SU-DHL-6 (cell line): Measurements from ENCODE around the gene NOL8.

Source experiments
- H2AFZ ChIP-seq: fragments of 200-600 bp; sonication (generic); 2 replicates; pipeline ENCODE4 v1.6.1; 2014; ENCODE audit warnings: low read depth, mild to moderate bottlenecking, moderate library complexity, mixed read lengths, antibody characterized with exemption, low read length; ENCODE audit not compliant: severe bottlenecking
- H3F3A ChIP-seq: fragments of 200-600 bp; shearing (Covaris generic); 2 replicates; pipeline ENCODE4 v1.6.0; 2016; ENCODE audit warnings: antibody characterized with exemption, mild to moderate bottlenecking; ENCODE audit not compliant: insufficient read depth
- H3K27ac ChIP-seq: fragments of 200-600 bp; sonication (generic); 2 replicates; pipeline ENCODE4 v1.5.1; 2016; ENCODE audit warnings: low read depth, mild to moderate bottlenecking, low read length, moderate library complexity, mixed read lengths
- H3K27me3 ChIP-seq: fragments of 200-600 bp; sonication (generic), shearing (Covaris generic); 2 replicates; pipeline ENCODE4 v1.6.0; 2014; ENCODE audit warnings: mild to moderate bottlenecking, low read length
- H3K36me3 ChIP-seq: fragments of 200-600 bp; sonication (generic); 2 replicates; pipeline ENCODE4 v1.6.1; 2014; ENCODE audit warnings: mild to moderate bottlenecking, low read length, mixed read lengths
- H3K4me2 ChIP-seq: fragments of 300-600, 200-600 bp; shearing (Covaris generic), sonication (generic); 2 replicates; pipeline ENCODE4 v1.6.0; 2014; ENCODE audit warnings: low read length, low read depth, mild to moderate bottlenecking; ENCODE audit not compliant: poor library complexity, severe bottlenecking
- H3K4me3 ChIP-seq: fragments of 200-600 bp; sonication (generic); 2 replicates; pipeline ENCODE4 v1.5.1; 2014; ENCODE audit warnings: antibody characterized with exemption, low read length, mild to moderate bottlenecking, mixed read lengths; ENCODE audit not compliant: insufficient read depth, poor library complexity, severe bottlenecking
- H3K79me2 ChIP-seq: fragments of 200-600 bp; sonication (generic); 2 replicates; pipeline ENCODE4 v1.6.1; 2014; ENCODE audit warnings: mild to moderate bottlenecking, low read length, moderate library complexity; ENCODE audit not compliant: insufficient read depth
- H3K9ac ChIP-seq: fragments of 200-600 bp; sonication (generic); 2 replicates; pipeline ENCODE4 v1.7.0; 2014; ENCODE audit warnings: mild to moderate bottlenecking, low read length
- H3K9me2 ChIP-seq: fragments of 200-600 bp; sonication (generic); replicated peaks from 2 replicates; pipeline ENCODE4 v1.6.1; 2014; ENCODE audit warnings: low read length; ENCODE audit not compliant: insufficient read depth
- H3K9me3 ChIP-seq: fragments of 200-600 bp; sonication (generic); 2 replicates; pipeline ENCODE4 v1.6.1; 2014; ENCODE audit warnings: low read length, mixed read lengths; ENCODE audit not compliant: insufficient read depth
- H4K20me1 ChIP-seq: fragments of 200-600 bp; sonication (generic); 2 replicates; pipeline ENCODE4 v1.6.1; 2014; ENCODE audit warnings: low read depth, mild to moderate bottlenecking, antibody characterized with exemption, low read length, moderate library complexity, mixed read lengths
- CTCF ChIP-seq: fragments of 200-600 bp; sonication (generic); IDR thresholded peaks from one replicate; pipeline ENCODE4 v1.5.1; 2017; ENCODE audit warnings: antibody characterized with exemption, mild to moderate bottlenecking, low read length, moderate library complexity; ENCODE audit not compliant: insufficient read depth, poor library complexity, severe bottlenecking
- EZH2phosphoT487 ChIP-seq: fragments of 200-600 bp; sonication (generic), shearing (Covaris generic); conservative IDR thresholded peaks from 2 replicates; pipeline ENCODE4 v1.6.1; 2018; ENCODE audit warnings: mild to moderate bottlenecking, antibody characterized with exemption, low read length, moderate library complexity, mixed read lengths

Gene NOL8

GRCh38 chr9:92297611-92298010 is 27.5 kb downstream of the NOL8 start:
- no peak overlapping the region for H3K9ac ChIP-seq
- H3K4me2 ChIP-seq, result no peak overlapping the region
- H3K79me2 ChIP-seq, result peaks cover 9% of the 10 kb centered on the region
- TF ChIP-seq EZH2phosphoT487 (no peak), CTCF (no peak)
- no peak overlapping the region for H2AFZ ChIP-seq
- H4K20me1 ChIP-seq, result no peaks in the 10 kb centered on the region
- no peak overlapping the region for H3K27ac ChIP-seq
- H3K9me3 ChIP-seq, result no peaks in the 10 kb centered on the region
- H3K36me3 ChIP-seq, result peaks cover 54% of the 10 kb centered on the region
- peaks cover 50% of the 10 kb centered on the region for H3F3A ChIP-seq
- H3K27me3 ChIP-seq, result no peaks in the 10 kb centered on the region
- no peaks in the 10 kb centered on the region for H3K9me2 ChIP-seq
- H3K4me3 ChIP-seq, result no peak overlapping the region

GRCh38 chr9:92295827-92296258 is 29.3 kb downstream of the NOL8 start:
- Histone ChIP-seq H2AFZ (no peak overlapping the region), H3K4me3 (no peak overlapping the region), H3K36me3 (peaks cover 42% of the 10 kb centered on the region), H4K20me1 (peaks cover 4% of the 10 kb centered on the region; the same call in 1 of the 2 replicates), H3K4me2 (peak overlapping the region; percentile 82), H3K79me2 (peaks cover 27% of the 10 kb centered on the region), H3K9me3 (no peaks in the 10 kb centered on the region), H3K9ac (no peak overlapping the region), H3K27me3 (no peaks in the 10 kb centered on the region), H3K9me2 (no peaks in the 10 kb centered on the region), H3F3A (peaks cover 46% of the 10 kb centered on the region), H3K27ac (peak overlapping the region; percentile 85)
- no peak for TF ChIP-seq EZH2phosphoT487
- TF ChIP-seq CTCF, result no peak

GRCh38 chr9:92295240-92295790 is 29.8 kb downstream of the NOL8 start:
- H2AFZ ChIP-seq, result peak overlapping the region; percentile 75
- no peak for TF ChIP-seq CTCF
- TF ChIP-seq EZH2phosphoT487, result no peak

More at GRCh38 chr9:92295240-92295790, 29.8 kb downstream of the NOL8 start:
- no peaks in the 10 kb centered on the region for H3K27me3 ChIP-seq
- no peaks in the 10 kb centered on the region for H3K9me2 ChIP-seq
- H3K9me3 ChIP-seq, result no peaks in the 10 kb centered on the region
- 0 out of 2 replicates have a peak overlapping the region, but pooled peaks have one; percentile 80 for H3K9ac ChIP-seq
- peaks cover 42% of the 10 kb centered on the region for H3K36me3 ChIP-seq
- H3K4me2 ChIP-seq, result peak overlapping the region; percentile 82
- peaks cover 46% of the 10 kb centered on the region for H3F3A ChIP-seq
- peak overlapping the region; percentile 85 for H3K27ac ChIP-seq
- H4K20me1 ChIP-seq, result peaks cover 7% of the 10 kb centered on the region; the same call in 1 of the 2 replicates
- peaks cover 32% of the 10 kb centered on the region for H3K79me2 ChIP-seq
- H3K4me3 ChIP-seq, result no peak overlapping the region
